Heart left ventricle (tissue), 16 donors: ENCODE results near the gene NMS. TPM values are rescaled to one million over a fixed set of nuclear protein-coding genes. Genes with fewer than 3 reads are reported as not detected.

Experiments used
- ATAC-seq, 4 donors: fragments of 200-7000 bp; cut with Tn5 transposase; one replicate each; pipeline ENCODE4 v1.9.1; 2020 to 2022; ENCODE audit warnings: moderate library complexity in 4 of 4, mild to moderate bottlenecking in 3 of 4, moderate number of reproducible peaks in 1 of 4
- DNase-seq, 5 donors: peaks; one replicate each; pipeline ENCODE4 v3.0.0-alpha.2; 2020
- H3K27ac ChIP-seq, 12 donors: fragments of 200-600 bp; sonication (generic) in 4 of 12; one replicate each; pipeline versions ENCODE4 v1.5.0 to v1.8.0; 2016 to 2022; ENCODE audit warnings: mild to moderate bottlenecking in 2 of 12
- H3K27me3 ChIP-seq, 9 donors: fragments of 200-600 bp; sonication (generic) in 2 of 9; one replicate each; pipeline versions ENCODE4 v1.5.1 to v1.8.0; 2016 to 2022; ENCODE audit warnings: mild to moderate bottlenecking in 3 of 9
- H3K36me3 ChIP-seq, 9 donors: fragments of 200-600 bp; sonication (generic) in 2 of 9; one replicate each; pipeline versions ENCODE4 v1.5.0 to v1.8.0; 2018 to 2022; ENCODE audit warnings: mild to moderate bottlenecking in 2 of 9
- H3K4me1 ChIP-seq, 12 donors: fragments of 200-600 bp; sonication (generic) in 4 of 12; one replicate each; pipeline versions ENCODE4 v1.5.0 to v1.8.0; 2016 to 2022; ENCODE audit warnings: mild to moderate bottlenecking in 3 of 12
- H3K4me3 ChIP-seq, 12 donors: fragments of 200-600 bp; sonication (generic) in 4 of 12; one replicate each; pipeline versions ENCODE4 v1.5.0 to v1.8.0; 2017 to 2022; ENCODE audit warnings: mild to moderate bottlenecking in 9 of 12, moderate library complexity in 4 of 12
- H3K9me3 ChIP-seq, 12 donors: fragments of 200-600 bp; sonication (generic) in 4 of 12; one replicate each; pipeline versions ENCODE4 v1.5.0 to v1.8.0; 2016 to 2022; ENCODE audit warnings: mild to moderate bottlenecking in 1 of 12
- CTCF ChIP-seq, 12 donors: fragments of 200-600 bp; sonication (generic) in 4 of 12; IDR thresholded peaks; one replicate each; pipeline versions ENCODE4 v1.5.0 to v1.8.0; 2018 to 2022; ENCODE audit warnings: antibody characterized with exemption in 12 of 12, mild to moderate bottlenecking in 5 of 12
- POLR2A ChIP-seq, 2 donors: fragments of 450-650 bp; IDR thresholded peaks; one replicate each; pipeline ENCODE4 v1.6.1; 2017; ENCODE audit warnings: antibody characterized with exemption in 2 of 2, mild to moderate bottlenecking in 2 of 2, moderate library complexity in 2 of 2
- WGBS, 4 donors: extraction: QIAGEN DNeasy Blood & Tissue Kit in 2 of 4; methylation state at CpG; one replicate each; pipeline versions ENCODE4 v1.1.5 to v1.1.7; 2013 to 2018; 5-methylcytosine and 5-hydroxymethylcytosine counted together
- intact Hi-C, 10 donors: fragments of 100-400 bp; cut with DNase I; formaldehyde crosslinking; loops; one replicate each; pipeline versions ENCODE4 v1.11.1 to v1.14.2; 2022
- polyA plus RNA-seq, 2 donors: library from polyadenylated mRNA; stranded (reverse); fragments of 200-250 nt; gene quantifications; one replicate each; pipeline ENCODE4 v1.2.3, GENCODE V29; 2013
- total RNA-seq, 9 donors: library from RNA; depleted of rRNA in 2 of 9; stranded (reverse); fragments of >200 nt in 2 of 9; fragmentation: NEBNext Ultra II Directional in 3 of 9; extraction: Animal tissue kit (Norgen Biotek cat#: 25700) in 3 of 9; gene quantifications; one replicate each; pipeline versions ENCODE4 v1.1.0 to v1.2.4, GENCODE V29; 2016 to 2023
- donor health status: ischemic (EF 13 %, LVEDD 7.1; RV severe dilation, severe dysfunction).
- donor health status: healthy with polysubstance abuse.
- donor health status: DM: no; HTN: yes; CAD: no.
- donor health status: DM: no; HTN: no; CAD: no.
- donor health status: ischemic (EF 25% LVEDD 6.9; RV normal size, moderate dysfunction).
- donor health status: ischemic (EF 25% LVEDD 5.7; RV mildly dilated, moderate dysfunction).
- donor health status: healthy.
- donor health status: DM: yes; HTN: yes; CAD: no.
- donor health status: ischemic (EF 35%, LVEDD 5.7; RV mildly dilated, moderate dysfunction).
- donor health status: nonischemic (EF 11% LVEDD 7.7; RV severe dilation, severe dysfunction).
- donor health status: DM: yes; HTN: yes; CAD: no.
- donor health status: PGD.
- donor health status: ischemic (EF 29% LVEDD 5.4; RV normal size, mild dysfunction).
- donor health status: nonischemic (EF 23%, LVEDD 6.1; RV moderate dilation, normal function).

Gene NMS
- total and polyA plus RNA-seq, 11 donors = not detected

GRCh38 chr2:100424277-100424875, 45.9 kb upstream of the NMS start:
- Histone ChIP-seq H3K36me3 (no peaks in the 10 kb centered on the region), H3K27me3 (no peaks in the 10 kb centered on the region), H3K9me3 (no peaks in the 10 kb centered on the region), H3K4me1 (peaks cover 0 to 6% (median 0%) of the 10 kb centered on the region in 12 donors), H3K27ac (no peak overlapping the region), H3K4me3 (no peak overlapping the region)
- intact Hi-C loops = loop anchor here in 2 of 10 donors (5.0 to 10.0 kb wide), 2 partner anchors 138 to 140 kb away; partner anchors contain the start of gene PDCL3 (in 2 of the 2)
- DNase-seq (no peak), ATAC-seq (no peak)
- TF ChIP-seq CTCF (IDR thresholded peaks at IDR 0.05) = no peak
- no peak for TF ChIP-seq POLR2A (IDR thresholded peaks at IDR 0.05)
- 80 to 91% (median 85%) methylated on average over 4 of the region's 4 CpGs for WGBS, 4 donors

- DNase-seq (no peak), ATAC-seq (no peak)
- intact Hi-C loops = loop anchor here in 3 of 10 donors (5.0 to 10.0 kb wide), 2 partner anchors 137 to 140 kb away; partner anchors contain the start of gene PDCL3 (in 3 of the 3)
- H3K4me1 ChIP-seq = peaks cover 0 to 6% (median 0%) of the 10 kb centered on the region in 12 donors
- TF ChIP-seq POLR2A (IDR thresholded peaks at IDR 0.05) (no peak), CTCF (IDR thresholded peaks at IDR 0.05) (no peak)
- no peaks in the 10 kb centered on the region for H3K36me3 ChIP-seq
- H3K27me3 ChIP-seq = no peaks in the 10 kb centered on the region
- H3K9me3 ChIP-seq = peaks cover 0 to 1% (median 0%) of the 10 kb centered on the region in 12 donors
- H3K27ac ChIP-seq = peak overlapping the region in 1 of 12 donors; percentile 12
- H3K4me3 ChIP-seq = no peak overlapping the region
- 90 to 96% (median 92%) methylated on average over 4 of the region's 4 CpGs for WGBS, 4 donors
These were observed 45.2 kb upstream of the NMS start for GRCh38 chr2:100425107-100425506.

DNA sequence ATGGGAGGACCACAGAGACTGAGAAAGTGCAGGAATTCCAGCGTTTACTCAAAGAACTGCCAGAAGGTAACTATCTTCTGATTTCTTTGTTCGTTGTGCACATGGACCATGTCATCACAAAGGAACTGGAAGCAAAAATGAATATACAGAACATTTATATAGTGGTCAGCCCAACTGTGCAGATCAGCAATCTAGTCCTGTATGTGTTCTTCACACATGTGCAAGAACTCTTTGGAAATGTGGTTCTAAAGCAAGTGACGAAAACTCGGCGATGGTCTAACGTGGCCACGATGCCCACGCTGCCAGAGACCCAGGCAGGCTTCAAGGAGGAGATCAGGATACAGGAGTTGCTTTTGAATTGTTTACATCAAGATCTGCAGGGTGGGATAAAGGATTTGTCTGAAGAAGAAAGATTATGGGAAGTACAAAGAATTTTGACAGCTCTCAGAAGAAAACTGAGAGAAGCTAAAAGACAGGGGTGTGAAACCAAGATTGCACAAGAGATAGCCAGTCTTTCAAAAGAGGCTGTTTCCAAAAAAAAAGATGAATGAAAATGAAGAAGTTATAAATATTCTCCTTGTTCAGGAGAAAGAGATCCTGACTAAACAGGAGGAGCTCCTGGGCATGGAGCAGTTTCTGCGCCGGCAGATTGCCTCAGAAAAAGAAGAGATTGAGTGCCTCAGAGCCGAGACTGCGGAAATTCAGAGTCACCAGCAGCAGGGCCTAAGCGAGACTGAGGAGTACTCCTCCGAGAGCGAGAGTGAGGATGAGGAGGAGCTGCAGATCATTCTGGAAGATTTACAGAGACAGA, 44.5 kb upstream of the NMS start:
- intact Hi-C loops = loop anchor here in 3 of 10 donors (5.0 to 10.0 kb wide), 2 partner anchors 137 to 139 kb away; partner anchors contain the start of gene PDCL3 (in 3 of the 3)

More for the DNA sequence above, 44.5 kb upstream of the NMS start:
- H3K27ac ChIP-seq = peak overlapping the region in 1 of 12 donors; percentile 12
- TF ChIP-seq POLR2A (IDR thresholded peaks at IDR 0.05) (no peak), CTCF (IDR thresholded peaks at IDR 0.05) (no peak)
- DNase-seq (no peak), ATAC-seq (no peak)
- H3K9me3 ChIP-seq = peaks cover 0 to 6% (median 0%) of the 10 kb centered on the region in 12 donors
- 84 to 89% (median 87%) methylated on average over 15 of the region's 15 CpGs for WGBS, 4 donors
- no peaks in the 10 kb centered on the region for H3K36me3 ChIP-seq
- H3K4me3 ChIP-seq = no peak overlapping the region
- peaks cover 0 to 6% (median 0%) of the 10 kb centered on the region in 12 donors for H3K4me1 ChIP-seq
- H3K27me3 ChIP-seq = no peaks in the 10 kb centered on the region
